ENCODE results near the gene DNAH17.

DNAH17 gene

GRCh38 chr17:78608804-78609186, 31.6 kb upstream of the DNAH17 start:
- H4K20me1 ChIP-seq (ENCODE audit: insufficient read depth, low read length), result no peaks in the 10 kb centered on the region
- no peaks in the 10 kb centered on the region for H3F3A ChIP-seq (ENCODE audit: insufficient read depth, low read length)
- H2AFZ ChIP-seq (ENCODE audit: low read length), result no peak overlapping the region
- H3K9me2 ChIP-seq (replicated peaks; ENCODE audit: insufficient read depth, low read length), result no peaks in the 10 kb centered on the region
- H3K27ac ChIP-seq (ENCODE audit: low read length), result no peak overlapping the region
- H3K4me1 ChIP-seq (ENCODE audit: low read length), result no peaks in the 10 kb centered on the region
- H3K9me3 ChIP-seq (replicated peaks; ENCODE audit: insufficient read depth, low read length), result no peaks in the 10 kb centered on the region
- no peak overlapping the region for H3K9ac ChIP-seq (ENCODE audit: low read length)
- no peaks in the 10 kb centered on the region for H3K79me2 ChIP-seq (ENCODE audit: low read length)
- no peak for DNase-seq
- no peak overlapping the region for H3K4me2 ChIP-seq (ENCODE audit: low read depth, low read length)
- H3K4me3 ChIP-seq (ENCODE audit: low read length), result no peak overlapping the region
- H3K36me3 ChIP-seq (replicated peaks; ENCODE audit: insufficient read depth, low read length), result no peaks in the 10 kb centered on the region
- TF ChIP-seq EZH2phosphoT487 (IDR thresholded peaks at IDR 0.05; ENCODE audit: low read length) (no peak), CTCF (IDR thresholded peaks at IDR 0.05; ENCODE audit: low read length) (no peak), EZH2 (optimal IDR thresholded peaks at IDR 0.05; ENCODE audit: low read depth, low read length) (no peak)
- peaks cover 93% of the 10 kb centered on the region for H3K27me3 ChIP-seq (replicated peaks; ENCODE audit: insufficient read depth, low read length)

- TF ChIP-seq EZH2phosphoT487 (IDR thresholded peaks at IDR 0.05; ENCODE audit: low read length), result no peak
- TF ChIP-seq CTCF (IDR thresholded peaks at IDR 0.05; ENCODE audit: low read length), result no peak
- no peak for TF ChIP-seq EZH2 (optimal IDR thresholded peaks at IDR 0.05; ENCODE audit: low read depth, low read length)
- Histone ChIP-seq H3K9me2 (replicated peaks; ENCODE audit: insufficient read depth, low read length) (no peaks in the 10 kb centered on the region), H3K4me3 (ENCODE audit: low read length) (no peak overlapping the region), H3F3A (ENCODE audit: insufficient read depth, low read length) (no peaks in the 10 kb centered on the region), H3K4me2 (ENCODE audit: low read depth, low read length) (no peak overlapping the region), H3K27ac (ENCODE audit: low read length) (no peak overlapping the region), H3K4me1 (ENCODE audit: low read length) (no peaks in the 10 kb centered on the region), H3K79me2 (ENCODE audit: low read length) (no peaks in the 10 kb centered on the region), H3K9me3 (replicated peaks; ENCODE audit: insufficient read depth, low read length) (no peaks in the 10 kb centered on the region), H2AFZ (ENCODE audit: low read length) (no peak overlapping the region), H3K27me3 (replicated peaks; ENCODE audit: insufficient read depth, low read length) (peaks cover 93% of the 10 kb centered on the region), H4K20me1 (ENCODE audit: insufficient read depth, low read length) (no peaks in the 10 kb centered on the region), H3K9ac (ENCODE audit: low read length) (no peak overlapping the region), H3K36me3 (replicated peaks; ENCODE audit: insufficient read depth, low read length) (no peaks in the 10 kb centered on the region)
- DNase-seq, result no peak
These were observed 31.1 kb upstream of the DNAH17 start for GRCh38 chr17:78608122-78608803.

- H3K4me3 ChIP-seq (ENCODE audit: low read length), result no peak overlapping the region
- H3K36me3 ChIP-seq (replicated peaks; ENCODE audit: insufficient read depth, low read length), result no peaks in the 10 kb centered on the region
- H3K4me2 ChIP-seq (ENCODE audit: low read depth, low read length), result no peak overlapping the region
- no peak overlapping the region for H3K27ac ChIP-seq (ENCODE audit: low read length)
- H3K4me1 ChIP-seq (ENCODE audit: low read length), result no peaks in the 10 kb centered on the region
- H2AFZ ChIP-seq (ENCODE audit: low read length), result no peak overlapping the region
- peaks cover 93% of the 10 kb centered on the region for H3K27me3 ChIP-seq (replicated peaks; ENCODE audit: insufficient read depth, low read length)
- no peaks in the 10 kb centered on the region for H3K9me3 ChIP-seq (replicated peaks; ENCODE audit: insufficient read depth, low read length)
- DNase-seq, result no peak
- no peak overlapping the region for H3K9ac ChIP-seq (ENCODE audit: low read length)
- no peaks in the 10 kb centered on the region for H3F3A ChIP-seq (ENCODE audit: insufficient read depth, low read length)
- H4K20me1 ChIP-seq (ENCODE audit: insufficient read depth, low read length), result no peaks in the 10 kb centered on the region
- no peak for TF ChIP-seq EZH2 (optimal IDR thresholded peaks at IDR 0.05; ENCODE audit: low read depth, low read length)
- TF ChIP-seq CTCF (IDR thresholded peaks at IDR 0.05; ENCODE audit: low read length), result no peak
- no peak for TF ChIP-seq EZH2phosphoT487 (IDR thresholded peaks at IDR 0.05; ENCODE audit: low read length)
- H3K79me2 ChIP-seq (ENCODE audit: low read length), result no peaks in the 10 kb centered on the region
- H3K9me2 ChIP-seq (replicated peaks; ENCODE audit: insufficient read depth, low read length), result no peaks in the 10 kb centered on the region
These were observed 29.8 kb upstream of the DNAH17 start for GRCh38 chr17:78607038-78607437.

Data from MM.1S (cell line).